LoVo (cell line): ENCODE data around the gene TPM3.
A peak's percentile ranks its signal among the peaks of the same experiment; 100 is the strongest.
"Not testable (repeated sequence)": the region's sequence is repeated elsewhere in the genome, so short reads cannot be mapped to it uniquely, and the experiment has no call there.

ENCODE experiments used
- DNase-seq: peaks from one replicate; pipeline ENCODE4 v3.0.0-alpha.2; 2016; ENCODE audit warnings: low spot score

The TPM3 gene

DNA sequence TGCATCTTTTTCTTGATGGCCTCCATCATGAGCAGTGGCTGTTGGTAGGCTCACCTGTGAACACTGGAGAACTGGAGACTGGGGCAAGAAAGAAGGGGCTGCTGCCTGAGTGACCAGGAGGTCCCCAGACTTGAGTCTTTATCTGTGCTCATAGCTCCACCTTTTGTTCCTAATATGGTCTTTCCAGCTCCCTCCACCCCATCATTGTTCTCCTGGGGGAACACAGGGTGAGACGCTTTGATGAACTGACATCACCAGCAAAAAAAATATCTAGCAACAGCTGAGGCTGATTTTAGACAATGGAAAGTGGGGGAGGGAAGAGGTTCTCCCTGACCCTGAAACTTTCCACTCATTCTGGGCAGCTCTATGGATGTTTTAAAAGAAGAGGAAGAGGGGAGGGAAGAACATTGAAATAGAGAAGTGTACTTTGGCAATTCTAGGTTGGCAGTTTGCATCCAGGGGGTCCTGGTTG, at the start of gene TPM3:
Gene TPM3, minus strand, starts transcription at position 111 of the 472 bp plus-strand sequence. Its CDS starts 82 bp downstream, at position 29.
- no peak for DNase-seq

DNA sequence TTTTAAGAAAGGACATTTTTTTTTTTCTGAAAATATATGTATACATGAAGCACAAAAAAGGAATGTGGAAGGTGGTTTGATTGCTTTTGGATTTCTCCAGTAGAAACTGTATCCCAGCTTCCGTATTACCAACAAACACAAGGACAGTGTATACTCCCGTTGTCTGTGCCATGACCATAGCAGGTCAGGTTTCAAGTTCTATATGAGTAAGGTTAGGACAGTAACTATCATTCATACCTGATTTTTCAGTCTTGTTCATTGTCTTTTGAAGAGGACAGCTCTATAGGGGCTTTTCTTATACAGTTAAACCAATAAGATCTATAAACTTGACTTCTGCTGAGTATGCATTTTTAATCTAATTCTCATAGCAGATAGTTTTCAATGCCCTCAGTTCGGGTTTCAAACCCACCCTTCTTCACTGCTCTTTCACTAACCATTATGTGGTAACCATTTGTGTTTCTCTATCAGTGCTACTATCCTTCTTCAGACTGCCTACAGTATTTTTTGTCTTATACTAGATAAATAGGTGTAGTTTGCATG, 48.5 kb upstream of the TPM3 start:
- DNase-seq: no peak

GRCh38 chr1:154239491-154239890, 47.6 kb upstream of the TPM3 start:
- DNase-seq: no peak

DNA sequence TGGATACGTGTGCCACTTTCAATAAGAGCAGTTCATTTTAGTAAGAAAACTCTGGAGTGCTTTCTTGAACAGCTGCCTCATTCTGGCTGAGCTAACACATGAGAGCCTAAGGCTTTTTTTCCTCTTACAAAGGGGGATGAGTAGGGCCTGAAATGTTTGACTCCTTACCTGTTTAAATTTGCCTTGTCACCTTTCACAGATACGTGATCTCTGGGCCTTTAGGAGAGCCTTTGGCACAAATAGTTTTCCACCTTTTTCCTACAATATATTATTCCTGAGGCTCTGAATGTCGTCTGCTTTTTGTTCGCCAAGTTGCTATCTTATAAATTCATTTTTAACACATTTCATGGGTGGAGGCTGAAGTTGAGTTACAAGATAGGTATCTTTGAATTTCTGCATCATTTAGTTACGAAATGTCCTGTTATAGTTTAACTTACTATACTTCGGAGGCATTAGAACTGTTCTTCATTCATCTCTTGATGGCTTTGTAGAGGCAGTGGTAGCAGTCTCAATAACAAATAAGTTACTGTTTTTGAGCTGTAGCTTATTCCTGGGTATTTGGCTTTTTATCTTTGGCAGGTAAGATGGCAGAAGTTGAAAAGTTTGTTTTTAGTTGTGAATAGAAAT, 46.1 kb upstream of the TPM3 start:
- DNase-seq: no peak

DNA sequence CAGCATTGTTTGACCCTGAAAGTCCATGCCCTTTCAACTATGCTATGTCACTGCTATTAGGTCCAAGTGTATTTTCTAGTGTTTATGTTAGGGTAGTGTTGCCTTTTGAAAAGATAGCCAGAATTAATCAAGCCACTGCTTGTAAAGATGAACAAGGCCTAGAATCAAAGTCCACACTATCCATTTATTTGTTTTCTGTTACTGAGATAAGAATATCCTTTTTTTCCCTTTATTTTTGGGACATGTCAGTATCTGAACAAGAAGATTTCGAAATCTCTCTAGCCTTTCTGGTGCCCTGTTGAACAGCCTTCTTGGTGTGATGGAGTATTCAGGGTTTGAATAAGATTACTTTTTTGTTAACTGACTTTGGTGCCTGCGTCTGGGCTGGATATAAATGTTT, 45.5 kb upstream of the TPM3 start:
- DNase-seq: no peak

GRCh38 chr1:154236855-154237254, 45.0 kb upstream of the TPM3 start:
- no peak for DNase-seq

DNA sequence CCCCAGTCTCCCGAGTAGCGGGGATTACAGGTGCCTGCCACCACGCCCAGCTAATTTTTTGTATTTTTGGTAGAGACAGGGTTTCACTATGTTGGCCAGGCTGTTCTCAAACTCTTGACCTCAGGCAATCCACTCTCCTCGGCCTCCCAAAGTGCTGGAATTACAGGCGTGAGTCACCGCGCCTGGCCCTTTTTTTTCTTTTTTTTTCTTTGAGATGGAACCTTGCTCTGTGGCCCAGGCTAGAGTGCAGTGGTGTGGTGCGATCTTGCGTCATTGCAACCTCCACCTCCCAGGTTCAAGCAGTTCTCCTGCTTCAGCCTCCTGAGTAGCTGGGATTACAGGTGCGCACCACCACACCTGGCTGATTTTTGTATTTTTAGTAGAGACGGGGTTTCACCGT, 41.2 kb upstream of the TPM3 start:
- not testable (repeated sequence) for DNase-seq

DNA sequence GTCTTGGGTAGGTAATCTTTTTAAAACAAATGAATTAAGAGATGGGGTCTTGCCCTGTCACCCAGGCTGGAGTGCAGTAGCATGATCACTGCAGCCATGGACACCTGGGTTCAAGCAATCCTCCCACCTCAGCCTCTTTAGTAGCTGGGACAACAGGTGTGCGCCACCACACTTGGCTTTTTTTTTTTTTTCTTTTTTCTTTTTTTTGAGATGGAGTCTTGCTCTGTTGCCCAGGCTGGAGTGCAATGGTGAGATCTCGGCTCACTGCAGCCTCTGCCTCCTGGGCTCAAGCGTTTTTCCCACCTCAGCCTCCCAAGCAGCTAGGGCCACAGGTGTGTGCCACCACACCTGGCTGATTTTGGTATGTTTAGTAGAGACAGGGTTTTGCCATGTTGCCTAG, 39.2 kb upstream of the TPM3 start:
- not testable (repeated sequence) for DNase-seq

DNA sequence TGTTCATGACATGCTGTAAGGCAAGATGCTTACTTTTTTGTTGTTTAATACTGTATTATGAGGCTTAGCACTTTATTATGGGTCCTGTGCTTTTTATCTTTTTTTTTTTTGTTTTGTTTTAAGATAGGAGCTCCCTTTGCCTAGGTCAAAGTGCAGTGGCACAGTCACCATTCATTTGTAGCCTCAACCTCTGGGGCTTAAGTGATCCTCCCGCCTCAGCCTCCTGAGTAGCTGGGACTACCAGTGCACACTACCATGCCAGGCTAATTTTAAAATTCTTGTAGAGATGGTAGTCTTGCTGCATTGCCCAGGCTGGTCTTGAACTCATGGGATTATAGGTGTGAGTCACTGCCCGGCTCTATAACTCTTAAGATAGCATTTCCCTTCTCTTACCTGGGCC, 33.5 kb upstream of the TPM3 start:
- DNase-seq: no peak

GRCh38 chr1:154223621-154224020, 31.7 kb upstream of the TPM3 start:
- DNase-seq: no peak

- no peak for DNase-seq
These were observed 31.0 kb upstream of the TPM3 start for GRCh38 chr1:154222918-154223317.

- DNase-seq: no peak
These were observed 30.6 kb upstream of the TPM3 start for GRCh38 chr1:154222518-154222917.

DNA sequence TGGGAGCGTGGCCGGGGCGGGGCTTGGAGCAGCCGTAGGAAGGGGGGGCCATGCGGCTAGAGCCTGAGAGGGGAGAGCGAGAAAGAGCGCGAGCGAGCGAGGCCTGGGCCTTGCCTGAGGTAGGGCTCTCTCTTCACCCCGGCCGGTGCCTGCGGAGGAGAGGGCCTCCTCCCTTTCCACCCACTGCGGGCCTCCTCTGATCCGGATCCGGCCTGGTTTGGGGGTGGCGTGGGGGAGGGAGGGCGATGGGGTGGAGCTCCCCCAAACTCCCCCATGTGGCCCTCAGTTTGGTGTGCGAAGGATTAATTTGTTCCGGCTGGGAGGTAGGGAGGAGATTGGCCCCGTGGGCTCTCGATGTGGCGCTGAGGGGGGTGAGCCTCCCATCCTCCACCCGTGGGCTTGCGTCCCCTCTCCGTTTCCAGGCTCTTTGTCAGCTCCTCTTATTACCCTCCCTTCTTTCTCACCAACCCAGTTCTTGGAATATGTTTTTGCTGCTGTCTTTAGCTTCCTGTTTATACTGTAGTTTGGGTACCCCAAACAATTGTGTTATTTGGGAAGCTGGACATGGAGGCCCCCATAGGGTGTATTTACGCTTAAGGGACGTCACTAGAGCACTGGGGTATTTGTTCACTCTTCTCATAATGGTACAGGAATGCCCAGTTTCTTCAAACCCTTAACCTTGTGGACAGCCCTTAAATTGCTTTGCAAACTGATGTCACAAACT, 29.5 kb upstream of the TPM3 start:
- DNase-seq: peak; percentile 29

DNA sequence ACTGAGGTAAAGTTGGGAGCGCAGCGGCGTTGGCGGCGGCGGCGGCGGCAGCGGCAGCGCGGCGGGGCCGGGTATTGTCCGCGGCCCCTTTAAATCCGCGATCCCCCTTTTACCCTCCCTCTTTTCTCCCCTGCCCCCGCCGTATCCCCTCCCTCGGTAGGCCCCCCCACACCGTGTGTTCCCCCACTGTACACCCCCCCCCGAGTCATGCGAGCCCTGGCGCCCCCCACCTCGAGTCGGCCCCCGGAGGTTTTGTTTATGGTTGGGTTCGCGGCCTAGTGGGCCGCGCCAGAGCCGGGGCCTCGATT, 29.0 kb upstream of the TPM3 start:
- no peak for DNase-seq

DNA sequence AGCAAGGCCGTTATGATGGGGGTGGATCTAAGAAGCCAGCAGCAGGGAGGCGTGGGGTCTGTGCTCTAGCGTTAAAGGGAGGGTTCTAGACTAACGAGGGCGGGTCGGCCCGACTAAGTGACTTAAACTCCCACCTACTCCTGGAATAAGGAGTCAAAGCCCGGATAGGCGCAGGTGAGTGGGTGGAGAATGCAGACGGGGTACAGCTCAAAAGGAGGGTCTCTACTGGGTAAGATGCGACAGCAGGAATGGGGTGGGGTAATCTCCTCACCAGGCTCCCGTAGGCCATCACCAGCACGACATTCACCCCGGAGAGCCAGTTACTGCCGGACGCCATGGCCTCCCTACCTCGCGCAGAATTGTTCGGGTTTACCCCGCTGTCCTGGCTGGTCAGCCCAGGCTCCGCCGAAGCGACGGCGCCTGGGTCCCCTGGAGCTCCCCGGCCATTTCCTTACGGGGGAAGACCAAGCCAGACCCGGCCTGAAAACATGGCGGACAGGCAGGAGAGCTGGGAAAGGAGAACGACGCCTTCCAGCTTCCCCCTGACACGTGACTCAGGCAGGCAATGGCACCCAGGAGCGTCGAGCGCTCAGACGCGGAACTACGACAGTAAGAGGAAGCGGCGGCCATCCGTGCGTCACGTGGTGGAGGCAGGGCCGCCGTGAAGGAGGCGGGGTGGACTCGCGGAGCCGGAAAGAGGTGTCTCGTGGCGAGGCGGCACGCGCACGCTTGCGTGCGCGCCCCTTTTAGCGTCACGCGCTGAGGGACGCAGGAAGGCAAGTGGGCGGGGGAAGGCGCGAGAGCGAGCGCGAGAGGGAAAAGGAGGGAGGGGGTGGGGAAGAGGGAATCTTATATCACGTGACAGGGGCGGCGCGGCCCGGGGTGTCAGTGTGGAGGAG, 28.4 kb upstream of the TPM3 start, which contains the start of gene UBAP2L:
Gene UBAP2L, plus strand, starts transcription at position 885 of the 899 bp plus-strand sequence. CDS start 4,169 bp downstream, outside the sequence.
- DNase-seq: peak; percentile 99

GRCh38 chr1:154219541-154219940, 27.6 kb upstream of the TPM3 start:
- peak; percentile 19 for DNase-seq

DNA sequence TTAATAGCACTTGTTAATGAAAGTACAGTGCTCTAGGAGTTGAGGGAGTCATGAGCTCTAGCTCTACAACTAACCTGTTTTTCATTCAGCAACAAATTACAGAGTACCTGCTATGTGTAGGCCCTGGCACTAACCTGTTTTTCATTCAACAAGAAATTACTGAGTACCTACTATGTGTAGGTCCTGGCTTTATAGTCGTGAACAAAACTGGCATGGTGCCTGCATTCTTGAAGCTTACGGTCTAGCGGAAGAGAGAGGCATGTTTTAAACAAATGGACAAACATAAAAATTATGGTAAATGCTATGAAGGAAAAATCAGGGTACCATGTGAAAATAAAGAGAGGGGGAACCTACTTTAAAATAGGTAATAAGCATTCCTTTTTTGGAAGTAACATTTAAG, 26.6 kb upstream of the TPM3 start:
- no peak for DNase-seq

- no peak for DNase-seq
These were observed 21.4 kb upstream of the TPM3 start for GRCh38 chr1:154213274-154213673.

DNA sequence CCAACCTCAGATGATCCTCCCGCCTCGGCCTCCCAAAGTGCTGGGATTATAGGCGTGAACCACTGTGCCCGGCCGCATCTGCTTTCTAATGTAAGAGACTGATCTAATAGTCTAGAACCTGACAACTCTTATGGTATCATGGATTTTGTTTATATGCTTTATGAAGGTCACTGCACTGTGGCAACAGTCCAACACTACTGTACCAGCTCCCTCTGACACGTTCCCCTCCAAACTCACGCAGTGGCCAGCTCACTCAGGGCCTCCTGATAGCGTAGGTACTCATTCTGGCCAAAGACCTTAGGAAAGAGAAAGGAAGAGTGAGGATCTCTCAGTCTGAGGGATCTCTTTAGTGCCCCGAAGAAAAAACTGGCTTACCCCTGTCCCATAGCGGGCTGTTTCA, 20.2 kb upstream of the TPM3 start:
- no peak for DNase-seq

- DNase-seq: no peak
These were observed 16.9 kb upstream of the TPM3 start for GRCh38 chr1:154208677-154209388.

DNA sequence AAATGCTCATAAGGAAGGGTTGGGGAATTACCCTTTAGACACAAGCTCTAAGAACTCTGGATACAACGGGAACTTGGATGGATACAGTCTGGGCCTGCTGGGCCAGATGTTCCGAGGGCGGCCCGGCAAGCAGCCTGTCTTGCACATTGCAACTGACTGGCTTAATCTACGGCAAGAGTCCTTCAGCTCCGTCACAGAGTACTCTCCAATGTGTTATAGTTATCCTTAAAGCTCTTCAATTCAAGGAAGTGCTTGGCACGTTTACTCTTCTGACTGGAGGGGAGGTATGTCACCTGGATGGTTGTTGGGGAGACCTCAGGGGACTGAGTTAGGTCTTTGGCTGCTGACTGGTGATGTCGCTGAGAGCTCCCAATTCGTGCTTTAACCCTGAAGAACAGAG, 15.4 kb upstream of the TPM3 start:
- DNase-seq: no peak

DNA sequence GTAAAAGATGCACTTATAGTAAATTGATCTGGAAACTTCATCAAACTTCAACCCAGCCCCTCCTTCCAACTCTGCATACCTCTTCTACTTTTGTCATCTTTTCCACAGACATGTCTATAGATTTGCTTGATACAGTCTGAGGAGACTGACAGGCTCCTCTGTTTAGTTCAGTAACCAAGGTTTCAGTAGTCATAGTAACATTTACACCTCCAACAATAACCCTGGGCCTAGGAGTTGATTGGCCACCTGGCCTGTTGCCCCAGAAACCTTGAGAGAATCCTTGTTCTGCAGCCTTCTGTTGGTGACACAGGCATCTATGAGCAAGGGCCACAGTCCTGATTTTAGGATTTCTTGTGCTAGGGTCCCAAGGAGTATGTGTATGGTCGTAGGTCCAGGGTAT, 14.3 kb upstream of the TPM3 start, which contains the start of gene CFAP141:
Gene CFAP141, minus strand, starts transcription at position 138 of the 400 bp plus-strand sequence. Its CDS starts 26 bp downstream, at position 112.
- DNase-seq: no peak
